ENCODE data around the gene PRM2. TPM values are rescaled to one million over a fixed set of nuclear protein-coding genes. Genes with fewer than 3 reads are reported as not detected.

Gene PRM2
- total RNA-seq, 1 donor from 2014 or later = not detected

DNA sequence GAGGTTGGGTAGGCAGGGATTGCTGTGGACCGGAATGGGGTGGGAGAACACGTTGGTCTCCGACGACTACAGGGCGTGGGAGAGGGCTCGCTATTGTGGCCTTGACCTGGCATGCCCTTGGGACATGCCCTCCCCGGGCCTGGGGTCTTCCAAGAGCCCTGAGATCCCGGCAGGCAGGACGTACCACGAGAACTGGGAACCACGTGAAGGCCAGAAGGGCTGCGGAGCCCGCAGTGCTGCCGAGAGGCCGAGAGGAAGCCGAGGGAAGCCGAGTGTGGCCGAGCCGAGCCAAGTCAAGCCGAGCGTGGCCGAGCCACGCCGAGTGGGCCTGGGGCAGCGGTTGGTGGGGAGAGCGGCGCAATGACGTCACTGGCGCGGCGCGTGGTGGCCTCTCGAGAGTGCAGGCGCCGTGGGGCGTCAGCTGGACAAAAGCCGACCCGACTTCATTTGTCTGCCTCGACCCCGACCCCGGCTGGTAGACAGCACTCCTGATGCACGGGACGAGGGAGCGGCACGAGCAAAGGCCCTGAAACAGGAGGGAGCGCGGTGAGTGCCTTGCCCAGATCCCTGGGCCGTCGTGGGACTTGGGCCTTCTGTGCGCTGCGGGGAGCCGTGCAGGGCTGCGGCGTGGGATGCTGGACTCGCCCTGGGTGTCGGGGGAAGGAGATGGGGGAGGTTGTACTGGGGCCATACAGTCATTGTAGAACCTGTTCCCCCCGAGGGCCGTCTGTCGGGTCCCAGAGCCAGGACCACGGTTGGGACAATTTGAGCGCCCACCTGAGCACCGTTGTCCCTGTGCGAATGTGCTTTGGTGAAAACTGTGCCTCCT lies 26.8 kb downstream of the PRM2 start:
- no peak for DNase-seq (ENCODE audit: low read depth in 2 of 2)

DNA sequence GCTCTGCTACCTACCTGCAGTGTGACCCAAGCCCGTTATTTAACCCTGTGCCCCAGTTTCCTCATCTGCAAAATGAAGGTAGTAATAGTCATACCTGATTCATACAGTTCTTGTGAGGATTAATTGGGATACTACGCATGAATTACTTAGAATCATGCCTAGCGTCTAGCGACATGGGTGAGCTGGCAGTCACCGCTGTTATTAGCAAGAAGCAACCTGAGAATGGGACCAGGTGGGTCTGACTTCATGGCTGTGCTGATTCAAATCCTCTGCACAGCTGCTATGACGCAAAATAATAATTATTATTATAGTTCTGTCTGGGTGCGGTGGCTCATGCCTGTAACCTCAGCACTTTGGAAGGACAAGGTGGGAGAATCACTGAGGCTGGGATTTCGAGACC lies 28.1 kb downstream of the PRM2 start:
- no peak for DNase-seq (ENCODE audit: low read depth in 2 of 2)

DNA sequence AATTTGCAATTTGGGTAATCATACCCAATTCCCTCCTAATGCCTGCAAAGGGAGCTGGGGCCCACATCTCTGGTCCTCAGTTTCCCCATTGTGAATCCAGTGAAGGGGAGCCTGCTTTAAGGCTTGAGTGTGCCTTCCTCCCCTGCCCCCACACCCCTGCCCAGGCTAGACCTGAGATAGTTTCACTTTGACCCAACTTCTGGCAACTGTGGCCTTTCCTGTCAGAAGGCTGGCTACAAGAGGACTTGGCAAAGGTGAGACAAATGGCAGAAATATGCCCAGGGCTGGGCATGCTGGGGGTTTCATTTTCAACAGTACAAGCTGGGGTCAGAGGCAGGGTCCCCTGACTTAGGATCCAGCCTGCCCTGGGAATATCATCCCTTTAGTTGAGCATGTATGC lies 30.3 kb downstream of the PRM2 start:
- DNase-seq (ENCODE audit: low read depth in 2 of 2) = no peak

- DNase-seq (ENCODE audit: low read depth in 2 of 2) = no peak
These were observed 31.0 kb downstream of the PRM2 start for GRCh38 chr16:11245222-11245737.

DNA sequence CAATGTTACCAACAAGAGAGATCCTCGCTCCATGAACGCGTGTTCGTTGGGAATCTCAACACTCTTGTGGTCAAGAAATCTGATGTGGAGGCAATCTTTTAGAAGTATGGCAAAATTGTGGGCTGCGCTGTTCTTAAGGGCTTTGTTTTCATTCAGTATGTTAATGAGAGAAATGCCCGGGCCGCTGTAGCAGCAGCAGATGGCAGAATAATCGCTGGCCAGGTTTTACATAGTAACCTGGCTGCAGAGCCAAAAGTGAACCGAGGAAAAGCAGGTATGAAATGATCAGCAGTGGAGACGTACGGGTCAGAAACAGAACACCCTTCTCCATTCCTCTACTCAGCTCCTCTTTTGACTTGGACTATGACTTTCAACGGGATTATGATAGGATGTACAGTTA lies 33.6 kb downstream of the PRM2 start:
- no peak for DNase-seq (ENCODE audit: low read depth in 2 of 2)

DNA sequence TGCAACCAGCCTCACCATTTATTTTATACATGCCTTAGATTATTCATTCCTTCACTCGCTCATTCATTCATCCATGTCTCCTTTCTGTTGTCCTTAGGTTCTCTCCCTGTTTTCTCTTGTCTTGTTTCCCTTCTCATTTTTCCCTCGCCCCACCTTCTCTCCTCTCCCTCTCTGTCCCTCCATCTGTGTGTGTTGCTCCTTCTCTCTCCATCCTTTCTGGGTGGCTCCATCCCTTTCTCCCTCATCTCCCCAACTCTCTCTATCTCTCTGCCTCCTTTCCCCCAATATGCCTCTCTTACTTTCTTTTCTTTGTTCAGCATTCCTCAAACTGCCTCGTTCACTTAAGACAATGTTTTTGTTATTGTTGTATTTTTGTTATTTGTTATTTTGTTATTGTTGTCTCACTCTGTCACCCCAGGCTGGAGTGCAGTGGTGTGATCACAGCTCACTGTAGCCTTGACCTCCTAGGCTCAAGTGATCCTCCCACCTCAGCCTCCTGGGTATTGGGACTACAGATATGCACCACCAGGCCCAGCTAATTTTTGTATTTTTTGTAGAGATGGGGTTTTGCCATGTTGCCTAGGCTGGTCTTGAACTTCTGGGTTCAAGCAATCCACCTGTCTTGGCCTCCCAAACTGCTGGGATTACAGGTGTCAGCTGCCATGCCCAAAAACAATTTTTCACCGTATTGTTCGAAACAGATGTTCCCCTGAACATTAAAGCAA lies 34.6 kb downstream of the PRM2 start:
- no peak for DNase-seq (ENCODE audit: low read depth in 2 of 2)

DNA sequence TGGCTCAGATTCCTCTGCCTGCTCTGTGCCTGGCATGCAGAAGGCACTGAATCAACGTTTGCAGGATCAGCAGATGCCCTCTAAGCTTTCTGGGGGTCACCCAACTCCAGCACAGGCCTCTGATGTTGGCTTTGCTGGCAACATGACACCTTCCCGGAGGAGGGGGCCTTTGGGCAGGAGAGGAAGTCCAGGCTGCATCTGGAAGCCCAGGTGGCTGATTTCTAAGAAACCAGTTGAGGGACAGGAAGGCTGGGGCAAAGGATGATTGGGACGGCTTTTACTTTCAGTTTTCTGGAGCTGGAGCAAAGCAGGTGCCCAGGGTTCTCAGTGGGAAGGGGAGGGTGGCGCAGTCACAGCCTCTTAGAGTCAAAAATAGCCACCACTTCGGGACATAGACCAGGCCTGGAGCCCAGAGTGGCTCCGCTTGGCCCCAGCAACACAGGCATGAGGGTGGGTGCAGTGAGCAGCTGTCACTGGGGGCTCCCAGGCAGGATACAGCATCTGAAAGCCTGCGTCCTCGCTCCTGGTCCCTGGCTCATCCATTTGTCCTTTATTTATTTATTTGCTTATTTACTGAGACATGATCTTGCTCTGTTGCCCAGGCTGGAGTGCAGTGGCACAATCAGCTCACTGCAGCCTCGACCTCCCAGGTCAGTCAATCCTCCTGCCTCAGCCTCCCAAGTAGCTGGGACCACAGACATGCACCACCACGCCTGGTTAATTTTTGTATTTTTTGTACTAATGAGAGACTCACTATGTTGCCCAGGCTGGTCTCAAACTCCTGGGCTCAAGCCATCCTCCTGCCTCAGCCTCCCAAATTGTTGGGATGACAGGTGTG lies 35.4 kb downstream of the PRM2 start:
- DNase-seq (ENCODE audit: low read depth in 2 of 2) = no peak

- no peak for DNase-seq (ENCODE audit: low read depth in 2 of 2)
These were observed 36.3 kb downstream of the PRM2 start for GRCh38 chr16:11239644-11240632.

DNA sequence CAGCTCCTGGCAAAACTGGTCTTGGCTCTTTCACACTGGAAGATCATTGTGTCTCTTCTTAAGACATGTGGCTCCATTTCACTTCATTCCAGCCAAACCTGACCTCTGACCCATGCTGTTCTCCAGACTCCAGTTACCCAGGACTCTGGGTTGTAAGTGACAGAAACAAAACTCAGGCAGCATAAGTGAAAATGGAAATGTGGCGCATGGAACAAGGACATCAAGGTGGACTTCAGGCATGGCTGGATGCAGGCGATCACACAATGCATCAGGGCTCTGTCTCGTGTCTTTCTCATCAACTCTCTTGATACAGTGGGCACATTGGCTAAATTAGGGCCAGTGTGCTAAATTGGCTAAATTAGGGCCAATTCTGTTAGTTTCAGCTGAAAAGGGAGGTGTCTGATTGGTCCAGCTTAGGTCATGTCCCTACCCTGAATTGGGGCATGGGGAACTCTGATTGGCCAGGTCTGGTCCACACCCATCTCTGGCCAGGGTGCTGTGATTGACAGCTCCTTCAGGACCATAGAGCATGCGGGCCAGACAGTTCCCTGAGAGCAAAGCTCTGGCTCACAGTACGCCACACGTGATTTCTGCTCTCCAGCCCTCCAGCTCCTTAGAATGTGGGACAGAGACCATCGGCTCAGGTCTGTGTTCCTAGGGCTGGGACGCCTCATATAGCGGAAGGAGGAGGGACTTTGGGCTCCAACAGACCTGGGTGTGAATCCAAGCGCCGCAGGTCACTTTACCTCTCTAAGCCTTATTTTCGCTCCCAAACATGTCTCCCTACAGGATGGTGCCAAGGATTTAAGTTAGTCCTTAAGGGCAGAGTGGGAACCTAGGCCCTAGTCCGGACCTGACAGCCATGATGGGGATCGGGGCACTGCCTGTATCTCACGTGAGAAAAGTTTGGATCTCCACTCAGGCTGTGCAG lies 37.7 kb downstream of the PRM2 start:
- DNase-seq (ENCODE audit: low read depth in 2 of 2) = no peak

- no peak for DNase-seq (ENCODE audit: low read depth in 2 of 2)
These were observed 39.6 kb downstream of the PRM2 start for GRCh38 chr16:11236461-11237254.

DNA sequence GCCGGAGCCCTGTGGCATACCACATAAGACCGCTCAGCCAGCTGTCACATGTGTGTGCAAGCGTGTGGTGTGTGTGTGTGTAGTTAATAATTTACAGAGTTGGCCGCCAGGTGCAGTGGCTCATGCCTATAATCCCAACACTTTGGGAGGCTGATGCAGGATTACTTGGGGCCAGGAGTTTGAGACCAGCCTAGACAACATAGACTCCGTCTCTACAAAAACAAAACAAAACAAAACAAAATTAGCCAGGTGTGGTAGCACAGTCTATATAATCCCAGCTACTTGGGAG lies 40.6 kb downstream of the PRM2 start:
- DNase-seq (ENCODE audit: low read depth in 2 of 2) = no peak

DNA sequence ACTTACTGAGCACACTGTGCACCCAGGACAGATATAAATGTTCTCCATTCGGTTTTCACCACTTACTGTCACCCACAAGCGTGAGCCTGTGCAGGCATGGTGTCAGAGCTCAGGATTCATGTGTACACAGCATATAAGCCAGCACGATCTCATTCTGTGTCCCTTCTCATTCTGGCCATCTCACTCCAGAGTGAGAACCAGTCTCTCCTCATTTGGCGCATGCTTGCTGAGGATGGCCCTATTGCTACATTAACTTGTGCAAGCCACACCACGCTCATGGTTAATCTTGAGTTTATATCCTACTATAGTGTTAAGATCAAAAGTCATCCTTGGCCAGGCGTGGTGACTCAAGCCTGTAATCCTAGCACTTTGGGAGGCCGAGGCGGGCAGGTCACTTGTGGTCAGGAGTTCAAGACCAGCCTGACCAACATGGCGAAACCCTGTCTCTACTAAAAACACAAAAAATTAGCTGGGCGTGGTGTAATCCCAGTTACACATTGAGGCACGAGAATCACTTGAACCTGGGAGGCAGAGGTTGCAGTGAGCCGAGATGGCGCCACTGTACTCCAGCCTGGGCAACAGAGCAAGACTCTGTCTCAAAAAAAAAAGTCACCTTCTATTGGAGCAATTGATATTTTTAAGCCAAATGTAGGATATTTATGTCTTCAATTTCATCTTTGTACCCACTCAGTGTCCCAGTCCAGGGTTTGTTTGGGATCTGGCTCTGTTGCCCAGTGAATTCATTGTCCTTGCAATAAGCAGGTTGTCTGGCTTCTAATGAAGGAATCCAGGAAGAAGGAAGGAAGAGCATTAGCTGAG lies 41.2 kb downstream of the PRM2 start:
- no peak for DNase-seq (ENCODE audit: low read depth in 2 of 2)

- no peak for DNase-seq (ENCODE audit: low read depth in 2 of 2)
These were observed 42.4 kb downstream of the PRM2 start for GRCh38 chr16:11233727-11234376.

GRCh38 chr16:11232852-11233726 lies 43.2 kb downstream of the PRM2 start:
- no peak for DNase-seq (ENCODE audit: low read depth in 2 of 2)

GRCh38 chr16:11232302-11232851 lies 43.9 kb downstream of the PRM2 start:
- DNase-seq (ENCODE audit: low read depth in 2 of 2) = no peak

- no peak for DNase-seq (ENCODE audit: low read depth in 2 of 2)
These were observed 44.8 kb downstream of the PRM2 start for GRCh38 chr16:11231367-11231970.
